WTC11 (cell line): ENCODE results near the gene OR4C12. TPM values are rescaled to one million over a fixed set of nuclear protein-coding genes. Genes with fewer than 3 reads are reported as not detected.
A peak's percentile ranks its signal among the peaks of the same experiment; 100 is the strongest.
"Not testable (repeated sequence)": the region's sequence is repeated elsewhere in the genome, so short reads cannot be mapped to it uniquely, and the experiment has no call there.

Source experiments
- ATAC-seq: fragments of 200-7000 bp; cut with Tn5 transposase; 2 replicates; pipeline ENCODE4 v1.10.0; 2021; ENCODE audit warnings: mild to moderate bottlenecking, moderate library complexity
- Bru-seq: library from RNA; stranded (reverse); fragments of 400-500 nt; gene quantifications from one replicate; lab custom pipeline; 2021; lab: Mats Ljungman, UMichigan
- CTCF ChIA-PET: fragments of 300-600 bp; sonication (Branson Sonifier 250); formaldehyde crosslinking; loops from one replicate; lab custom pipeline; 2021; ENCODE audit warnings: antibody characterized with exemption; lab: Charles Lee
- POLR2A ChIA-PET: fragments of 350-600 bp; sonication (Branson Sonifier 250); formaldehyde crosslinking; loops from one replicate; lab custom pipeline; 2021; ENCODE audit warnings: antibody characterized with exemption; lab: Charles Lee
- DNase-seq: peaks from one replicate; pipeline ENCODE4 v3.0.0; 2021; ENCODE audit warnings: low spot score
- H3K27ac Mint-ChIP-seq: 2 replicates; pipeline ENCODE4 v1.8.0; 2021; ENCODE audit warnings: mixed read lengths
- H3K27me3 Mint-ChIP-seq: 2 replicates; pipeline ENCODE4 v1.8.0; 2021; ENCODE audit warnings: low read depth, mild to moderate bottlenecking, moderate library complexity, mixed read lengths
- H3K36me3 Mint-ChIP-seq: 2 replicates; pipeline ENCODE4 v1.8.0; 2021; ENCODE audit warnings: mixed read lengths
- H3K4me1 Mint-ChIP-seq: 2 replicates; pipeline ENCODE4 v1.8.0; 2022; ENCODE audit warnings: mixed read lengths
- H3K4me3 Mint-ChIP-seq: 2 replicates; pipeline ENCODE4 v1.8.0; 2021; ENCODE audit warnings: mild to moderate bottlenecking, moderate library complexity, mixed read lengths
- H3K9me3 Mint-ChIP-seq: 2 replicates; pipeline ENCODE4 v1.8.0; 2021; ENCODE audit warnings: mixed read lengths
- AR ChIP-seq: fragments of 250-450 bp; sonication (Bioruptor Pico); IDR thresholded peaks from 2 replicates; pipeline ENCODE4 v1.9.0; 2021; ENCODE audit warnings: mild to moderate bottlenecking
- CTCF ChIP-seq: fragments of 200-600 bp; IDR thresholded peaks from 2 replicates; pipeline ENCODE4 v1.8.0; 2022; ENCODE audit warnings: antibody characterized with exemption
- IRF1 ChIP-seq: sonication (generic); formaldehyde crosslinking; IDR thresholded peaks from 2 replicates; pipeline ENCODE4 v1.8.0; 2023; ENCODE audit warnings: missing genetic modification reagents
- JUN ChIP-seq: sonication (generic); formaldehyde crosslinking; IDR thresholded peaks from 2 replicates; pipeline ENCODE4 v1.8.0; 2023; ENCODE audit warnings: mild to moderate bottlenecking, missing genetic modification reagents
- KAT7 ChIP-seq: sonication (generic); formaldehyde crosslinking; IDR thresholded peaks from 2 replicates; pipeline ENCODE4 v1.8.1; 2023; ENCODE audit warnings: missing genetic modification reagents, mild to moderate bottlenecking, borderline replicate concordance
- NFATC4 ChIP-seq: fragments of 250-450 bp; sonication (Bioruptor Pico); IDR thresholded peaks from 2 replicates; pipeline ENCODE4 v1.9.0; 2021; ENCODE audit warnings: mild to moderate bottlenecking
- NR2C2 ChIP-seq: sonication (generic); formaldehyde crosslinking; IDR thresholded peaks from 2 replicates; pipeline ENCODE4 v1.8.0; 2022; ENCODE audit warnings: mild to moderate bottlenecking, missing genetic modification reagents
- SMAD3 ChIP-seq: sonication (generic); formaldehyde crosslinking; IDR thresholded peaks from 2 replicates; pipeline ENCODE4 v1.8.0; 2022; ENCODE audit warnings: missing genetic modification reagents, mild to moderate bottlenecking, borderline replicate concordance
- SP1 ChIP-seq: sonication (generic); formaldehyde crosslinking; conservative IDR thresholded peaks from 2 replicates; pipeline ENCODE4 v1.8.1; 2022; ENCODE audit warnings: missing genetic modification reagents
- TEAD4 ChIP-seq: sonication (generic); formaldehyde crosslinking; IDR thresholded peaks from 2 replicates; pipeline ENCODE4 v1.8.0; 2022; ENCODE audit warnings: mild to moderate bottlenecking, missing genetic modification reagents
- ZNF232 ChIP-seq: sonication (generic); formaldehyde crosslinking; IDR thresholded peaks from 2 replicates; pipeline ENCODE4 v1.8.0; 2022; ENCODE audit warnings: mild to moderate bottlenecking, missing genetic modification reagents
- long read RNA-seq, 3 experiments: library from RNA in 1 of 3; library from capped mRNA in 1 of 3; library from polyadenylated mRNA in 1 of 3; unstranded in 2 of 3; stranded (forward) in 1 of 3; transcript quantifications; one replicate each; pipeline ENCODE4 v2.0.0, GENCODE V29; 2021
- total RNA-seq: library from RNA; stranded (reverse); gene quantifications from 3 replicates; pipeline ENCODE4 v1.2.3, GENCODE V29; 2021
- TF ChIP-seq, protein P1 (sequence below): sonication (generic); formaldehyde crosslinking; IDR thresholded peaks from 2 replicates; pipeline ENCODE4 v1.8.1; 2022; ENCODE audit warnings: low read depth, missing genetic modification reagents, borderline replicate concordance
- TF ChIP-seq, protein P2 (sequence below): sonication (generic); formaldehyde crosslinking; IDR thresholded peaks from 2 replicates; pipeline ENCODE4 v1.8.0; 2022; ENCODE audit warnings: mild to moderate bottlenecking, missing genetic modification reagents

The OR4C12 gene
- total RNA-seq (not detected in 3 replicates), Bru-seq, nascent RNA (not detected)
- long read RNA-seq, experiment 1 = 0 reads
- long read RNA-seq, experiment 2 = 0 reads
- long read RNA-seq, experiment 3 = 0 reads

DNA sequence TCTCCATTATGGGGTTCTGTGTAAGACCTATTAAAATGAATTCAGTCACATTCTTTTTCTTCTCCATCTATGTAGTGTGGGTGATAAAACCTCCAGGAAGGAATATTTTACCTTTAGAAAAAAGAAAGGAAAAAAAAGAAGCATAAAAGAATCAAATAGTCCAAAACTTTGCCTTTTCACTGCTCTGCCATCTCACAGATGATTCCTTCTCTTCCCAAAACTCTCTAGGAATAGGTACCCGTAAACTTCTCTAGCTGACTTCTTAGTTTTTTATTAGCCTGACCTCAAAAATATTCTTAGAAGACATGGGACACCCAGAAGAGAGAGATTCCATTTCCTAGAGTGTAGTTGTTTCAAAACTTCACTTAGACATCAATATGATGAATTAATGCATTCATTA is at the start of gene OR4C12:
Gene OR4C12, minus strand, starts transcription at position 101 of the 400 bp plus-strand sequence. Its CDS starts 34 bp downstream, at position 67.
- Mint-ChIP-seq H3K9me3 (peaks cover 80% of the 10 kb centered on the region), H3K36me3 (peaks cover 61% of the 10 kb centered on the region)
- ATAC-seq, H3K4me3 Mint-ChIP-seq, H3K27ac Mint-ChIP-seq, POLR2A ChIA-PET, CTCF ChIA-PET, DNase-seq, H3K4me1 Mint-ChIP-seq, H3K27me3 Mint-ChIP-seq: not testable (repeated sequence)

DNA sequence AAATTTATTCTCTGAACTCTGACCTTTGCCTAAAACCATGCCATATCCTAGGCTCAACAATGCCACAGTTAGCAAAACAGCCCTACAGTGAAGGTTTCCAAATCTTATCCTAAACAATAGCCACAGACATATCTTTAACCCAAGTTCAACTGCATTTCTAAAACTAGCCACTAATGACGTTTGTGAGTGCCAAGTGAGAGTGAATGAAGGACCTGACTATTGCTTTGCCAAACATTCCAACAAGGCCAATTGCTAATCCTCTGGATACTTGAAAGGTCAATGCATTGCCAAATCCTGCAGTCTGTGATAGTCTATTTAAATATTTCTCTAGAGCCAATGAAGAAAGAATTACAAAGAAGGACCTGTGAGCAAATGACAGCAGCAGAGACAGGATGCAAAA is 47.9 kb upstream of the OR4C12 start:
- Mint-ChIP-seq H3K27me3 (peaks cover 14% of the 10 kb centered on the region), H3K4me1 (no peaks in the 10 kb centered on the region), H3K4me3 (no peak overlapping the region), H3K9me3 (peaks cover 81% of the 10 kb centered on the region), H3K27ac (no peak overlapping the region), H3K36me3 (peaks cover 74% of the 10 kb centered on the region)
- ChIA-PET POLR2A (no interaction called here), CTCF (no interaction called here)
- ATAC-seq = no peak
- TF ChIP-seq NFATC4 (CRISPR knock-in tag) = no peak
- TF ChIP-seq TEAD4 = no peak
- TF ChIP-seq, protein P1, sequence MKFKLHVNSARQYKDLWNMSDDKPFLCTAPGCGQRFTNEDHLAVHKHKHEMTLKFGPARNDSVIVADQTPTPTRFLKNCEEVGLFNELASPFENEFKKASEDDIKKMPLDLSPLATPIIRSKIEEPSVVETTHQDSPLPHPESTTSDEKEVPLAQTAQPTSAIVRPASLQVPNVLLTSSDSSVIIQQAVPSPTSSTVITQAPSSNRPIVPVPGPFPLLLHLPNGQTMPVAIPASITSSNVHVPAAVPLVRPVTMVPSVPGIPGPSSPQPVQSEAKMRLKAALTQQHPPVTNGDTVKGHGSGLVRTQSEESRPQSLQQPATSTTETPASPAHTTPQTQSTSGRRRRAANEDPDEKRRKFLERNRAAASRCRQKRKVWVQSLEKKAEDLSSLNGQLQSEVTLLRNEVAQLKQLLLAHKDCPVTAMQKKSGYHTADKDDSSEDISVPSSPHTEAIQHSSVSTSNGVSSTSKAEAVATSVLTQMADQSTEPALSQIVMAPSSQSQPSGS (CRISPR knock-in tag) = no peak
- no peak for TF ChIP-seq ZNF232
- TF ChIP-seq, protein P2, sequence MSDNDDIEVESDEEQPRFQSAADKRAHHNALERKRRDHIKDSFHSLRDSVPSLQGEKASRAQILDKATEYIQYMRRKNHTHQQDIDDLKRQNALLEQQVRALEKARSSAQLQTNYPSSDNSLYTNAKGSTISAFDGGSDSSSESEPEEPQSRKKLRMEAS (CRISPR knock-in tag) = no peak
- no peak for TF ChIP-seq SP1 (CRISPR knock-in tag)
- no peak for TF ChIP-seq SMAD3 (CRISPR knock-in tag)
- no peak for DNase-seq

DNA sequence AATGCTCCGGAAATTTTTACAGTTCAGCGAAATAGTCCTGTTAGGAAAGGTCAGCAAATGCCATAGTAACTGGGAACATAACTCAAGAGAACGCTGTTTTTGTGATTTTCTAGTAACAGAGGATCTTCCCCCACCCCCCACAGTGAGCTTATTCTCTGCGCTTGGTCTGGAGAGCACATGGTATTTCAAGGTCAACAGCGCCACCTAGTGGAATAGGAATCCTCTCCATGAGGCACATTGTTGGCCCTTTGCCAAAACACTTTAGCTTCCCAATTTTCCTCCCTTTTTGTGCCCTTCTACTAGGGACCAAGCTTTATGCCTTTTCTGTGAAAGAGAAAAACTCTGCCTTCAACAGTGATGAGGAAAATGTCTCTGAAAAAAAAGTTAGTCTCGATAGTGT is 13.2 kb upstream of the OR4C12 start:
- DNase-seq = peak; percentile 32
- peaks cover 7% of the 10 kb centered on the region for H3K27me3 Mint-ChIP-seq

DNA sequence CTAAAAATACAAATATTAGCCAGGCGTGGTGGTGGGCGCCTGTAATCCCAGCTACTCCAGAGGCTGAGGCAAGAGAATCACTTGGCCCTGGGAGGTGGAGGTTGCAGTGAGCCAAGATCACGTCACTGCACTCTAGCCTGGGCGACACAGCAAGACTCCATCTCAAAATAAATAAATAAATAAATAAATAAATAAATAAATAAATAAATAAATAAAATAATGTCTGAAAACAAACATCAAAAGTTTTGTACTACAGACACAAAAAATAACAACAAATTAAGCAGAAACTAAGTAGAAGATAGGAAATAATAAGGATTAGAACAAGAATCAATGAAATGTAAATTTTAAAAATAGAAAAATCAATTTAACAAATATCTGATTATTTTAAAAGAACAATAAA is 8.9 kb downstream of the OR4C12 start:
- DNase-seq, CTCF ChIA-PET, H3K27me3 Mint-ChIP-seq, H3K4me1 Mint-ChIP-seq, H3K27ac Mint-ChIP-seq, POLR2A ChIA-PET, ATAC-seq, H3K4me3 Mint-ChIP-seq: not testable (repeated sequence)
- H3K9me3 Mint-ChIP-seq = peaks cover 67% of the 10 kb centered on the region
- H3K36me3 Mint-ChIP-seq = peaks cover 51% of the 10 kb centered on the region

More for the DNA sequence above, 13.2 kb upstream of the OR4C12 start:
- Mint-ChIP-seq H3K4me1 (no peaks in the 10 kb centered on the region), H3K27ac (no peak overlapping the region), H3K4me3 (no peak overlapping the region), H3K9me3 (peaks cover 85% of the 10 kb centered on the region), H3K36me3 (peaks cover 61% of the 10 kb centered on the region)
- TF ChIP-seq CTCF (peak; percentile 44; the same call in 1 of the 2 replicates), NFATC4 (CRISPR knock-in tag) (no peak)
- CTCF ChIA-PET = interaction anchor here (0.6 to 0.9 kb wide), 3 partner anchors 577 to 1823 kb away, joined by 3 to 4 read pairs (median 3); no protein-coding TSS in a partner anchor
- POLR2A ChIA-PET = no interaction called here
- ATAC-seq = no peak

- no peak within 1 kb of the TSS for H3K27ac Mint-ChIP-seq
- no peak within 1 kb of the TSS for H3K4me3 Mint-ChIP-seq
- no peak for TF ChIP-seq IRF1 (CRISPR knock-in tag)
- TF ChIP-seq JUN (CRISPR knock-in tag) = no peak
- no peak for TF ChIP-seq AR
- TF ChIP-seq KAT7 (CRISPR knock-in tag) = no peak
- TF ChIP-seq NR2C2 (CRISPR knock-in tag) = no peak
- TF ChIP-seq, all 79 proteins: peak for 0
- ATAC-seq = no peak
- H3K27me3 Mint-ChIP-seq = peaks cover 1% of the 10 kb centered on the region
- POLR2A ChIA-PET = no interaction called here
- DNase-seq = no peak
- H3K4me1 Mint-ChIP-seq = no peaks in the 10 kb centered on the region
- H3K9me3 Mint-ChIP-seq = peaks cover 73% of the 10 kb centered on the region
- peaks cover 58% of the 10 kb centered on the region for H3K36me3 Mint-ChIP-seq
- CTCF ChIA-PET = no interaction called here
Measured at GRCh38 chr11:49952091-49952490, 30.2 kb downstream of the OR4C12 start, which contains the start of gene OR4C13. OR4C13 (plus strand) TSS chr11:49952391; CDS start chr11:49952423, 32 bp downstream.

DNA sequence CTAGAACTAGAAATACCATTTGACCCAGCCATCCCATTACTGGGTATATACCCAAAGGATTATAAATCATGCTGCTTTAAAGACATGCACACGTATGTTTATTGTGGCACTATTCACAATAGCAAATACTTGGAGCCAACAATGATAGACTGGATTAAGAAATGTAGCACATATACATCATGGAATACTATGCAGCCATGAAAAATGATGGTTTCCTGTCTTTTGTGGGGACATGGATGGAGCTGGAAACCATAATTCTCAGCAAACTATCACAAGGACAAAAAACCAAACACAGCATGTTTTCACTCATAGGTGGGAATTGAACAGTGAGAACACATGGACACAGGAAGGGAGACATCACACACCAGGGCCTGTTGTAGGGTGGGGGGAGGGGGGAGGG is 33.6 kb downstream of the OR4C12 start:
- H3K4me3 Mint-ChIP-seq, DNase-seq, H3K4me1 Mint-ChIP-seq, ATAC-seq, POLR2A ChIA-PET, CTCF ChIA-PET, H3K27me3 Mint-ChIP-seq, H3K27ac Mint-ChIP-seq: not testable (repeated sequence)
- Mint-ChIP-seq H3K9me3 (peaks cover 77% of the 10 kb centered on the region), H3K36me3 (peaks cover 64% of the 10 kb centered on the region)
